C4-2B (cell line): ENCODE data around the gene TOLLIP.

Source experiments
- ZFX ChIP-seq: fragments of 450-650 bp; IDR thresholded peaks from 2 replicates; pipeline ENCODE4 v1.6.1; 2017
- TF ChIP-seq, protein P1 (sequence below): fragments of 450-650 bp; conservative IDR thresholded peaks from 2 replicates; pipeline ENCODE4 v1.5.1; 2017; ENCODE audit warnings: mild to moderate bottlenecking

DNA sequence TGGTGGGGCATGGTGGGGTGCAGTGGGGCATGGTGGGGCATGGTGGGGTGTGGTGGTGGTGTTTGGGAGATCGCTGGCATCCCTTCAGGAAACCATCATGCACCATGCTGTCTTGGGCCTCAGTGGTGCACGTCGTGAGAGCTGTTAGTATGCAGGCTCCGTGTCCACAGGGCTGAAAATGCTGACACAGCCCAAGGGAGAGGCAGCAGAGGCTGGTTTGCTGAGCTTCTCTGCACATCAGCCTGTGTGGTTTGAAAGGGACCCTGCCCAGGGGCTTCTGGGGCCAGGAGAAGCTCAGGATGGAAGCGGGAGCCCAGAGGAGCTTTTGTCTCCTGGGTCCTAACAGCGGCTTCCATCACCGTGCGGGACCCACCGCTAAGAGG is 56.3 kb downstream of the TOLLIP start:
- TF ChIP-seq, protein P1, sequence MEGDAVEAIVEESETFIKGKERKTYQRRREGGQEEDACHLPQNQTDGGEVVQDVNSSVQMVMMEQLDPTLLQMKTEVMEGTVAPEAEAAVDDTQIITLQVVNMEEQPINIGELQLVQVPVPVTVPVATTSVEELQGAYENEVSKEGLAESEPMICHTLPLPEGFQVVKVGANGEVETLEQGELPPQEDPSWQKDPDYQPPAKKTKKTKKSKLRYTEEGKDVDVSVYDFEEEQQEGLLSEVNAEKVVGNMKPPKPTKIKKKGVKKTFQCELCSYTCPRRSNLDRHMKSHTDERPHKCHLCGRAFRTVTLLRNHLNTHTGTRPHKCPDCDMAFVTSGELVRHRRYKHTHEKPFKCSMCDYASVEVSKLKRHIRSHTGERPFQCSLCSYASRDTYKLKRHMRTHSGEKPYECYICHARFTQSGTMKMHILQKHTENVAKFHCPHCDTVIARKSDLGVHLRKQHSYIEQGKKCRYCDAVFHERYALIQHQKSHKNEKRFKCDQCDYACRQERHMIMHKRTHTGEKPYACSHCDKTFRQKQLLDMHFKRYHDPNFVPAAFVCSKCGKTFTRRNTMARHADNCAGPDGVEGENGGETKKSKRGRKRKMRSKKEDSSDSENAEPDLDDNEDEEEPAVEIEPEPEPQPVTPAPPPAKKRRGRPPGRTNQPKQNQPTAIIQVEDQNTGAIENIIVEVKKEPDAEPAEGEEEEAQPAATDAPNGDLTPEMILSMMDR: no peak
- no peak for TF ChIP-seq ZFX
